Measurements from ENCODE around the gene ACADL.

ACADL gene

GRCh38 chr2:210224941-210225672 lies at the start of gene ACADL:
TSS of gene ACADL (minus strand) at chr2:210225447. CDS start at chr2:210225263, 184 bp downstream.
- DNase-seq, result no peak

DNA sequence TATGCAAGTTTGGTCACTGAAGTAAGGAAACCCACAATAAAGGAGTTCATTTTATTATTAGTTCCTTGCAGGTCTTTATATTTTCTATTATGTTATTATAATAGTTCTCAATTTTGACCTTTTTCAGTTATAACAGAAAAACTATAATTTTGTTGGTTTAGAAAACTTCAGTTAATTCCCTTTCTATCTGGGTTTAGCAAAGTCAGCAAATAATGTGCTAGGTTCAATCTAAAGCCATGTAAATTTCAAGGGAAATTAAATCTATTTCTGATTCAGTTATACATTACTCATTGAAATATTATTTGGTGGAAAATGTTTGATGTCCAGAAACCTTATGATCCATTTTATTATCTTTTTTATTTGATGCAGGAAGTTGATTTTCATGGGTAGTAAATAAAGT lies 46.1 kb upstream of the ACADL start:
- no peak for DNase-seq

DNA sequence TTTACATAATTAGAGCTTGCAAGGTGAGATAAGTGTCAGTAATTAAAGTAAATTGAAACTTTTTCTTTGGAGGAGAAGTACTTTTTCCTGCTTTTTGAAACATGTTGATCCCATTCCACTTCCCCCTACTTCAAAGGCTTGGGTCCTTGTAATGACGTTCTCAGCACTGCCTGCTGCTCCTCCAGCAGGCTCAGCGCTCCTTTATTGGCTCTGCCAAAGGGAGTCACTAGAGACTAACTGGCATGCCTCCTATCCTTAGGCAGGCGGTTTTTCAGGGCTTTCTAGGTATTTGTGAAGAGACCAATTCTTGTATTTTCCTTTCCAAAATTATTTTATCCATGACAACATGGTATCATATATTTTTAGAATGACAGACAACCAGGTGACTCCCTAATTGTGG lies 43.9 kb upstream of the ACADL start:
- DNase-seq, result no peak

- no peak for DNase-seq
Measured at GRCh38 chr2:210268281-210268680, 43.0 kb upstream of the ACADL start.

DNA sequence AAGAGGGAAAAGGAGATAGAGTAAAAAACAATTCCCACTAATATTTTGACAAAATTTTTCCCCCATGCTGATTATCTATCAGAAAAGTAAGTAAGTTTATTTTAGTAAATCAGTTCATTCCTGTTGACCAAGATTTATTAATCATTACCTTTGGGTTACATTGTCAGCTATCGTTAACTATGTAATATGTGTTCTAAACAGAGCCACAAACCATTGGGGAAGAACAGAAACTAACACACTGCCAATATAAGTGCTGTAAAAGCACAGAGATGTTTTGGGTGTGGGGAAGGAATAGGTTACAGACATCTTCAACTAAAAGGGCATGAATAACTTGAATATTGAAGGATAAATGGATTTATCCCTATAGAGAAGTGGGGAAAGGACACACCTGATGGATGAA lies 42.5 kb upstream of the ACADL start:
- no peak for DNase-seq

DNA sequence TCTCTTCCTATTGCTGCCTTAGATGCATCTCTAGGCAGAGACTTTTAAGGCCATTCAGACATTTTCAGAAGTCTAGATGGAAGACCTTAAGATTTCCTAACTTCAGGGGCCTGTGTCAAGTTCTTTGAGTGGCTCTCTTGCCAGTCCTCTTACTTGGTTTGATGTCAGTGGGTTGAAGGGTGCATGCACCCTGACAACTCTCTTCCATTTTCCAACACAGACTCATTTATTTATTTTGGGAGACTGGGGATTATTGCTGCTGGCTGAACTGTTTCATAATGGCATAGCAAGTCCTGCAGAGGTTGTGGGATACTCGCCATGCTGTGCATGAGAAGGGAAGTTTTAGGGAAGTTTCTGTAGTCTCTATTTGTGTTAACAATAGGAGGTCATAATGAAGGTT lies 39.0 kb upstream of the ACADL start:
- DNase-seq, result no peak

DNA sequence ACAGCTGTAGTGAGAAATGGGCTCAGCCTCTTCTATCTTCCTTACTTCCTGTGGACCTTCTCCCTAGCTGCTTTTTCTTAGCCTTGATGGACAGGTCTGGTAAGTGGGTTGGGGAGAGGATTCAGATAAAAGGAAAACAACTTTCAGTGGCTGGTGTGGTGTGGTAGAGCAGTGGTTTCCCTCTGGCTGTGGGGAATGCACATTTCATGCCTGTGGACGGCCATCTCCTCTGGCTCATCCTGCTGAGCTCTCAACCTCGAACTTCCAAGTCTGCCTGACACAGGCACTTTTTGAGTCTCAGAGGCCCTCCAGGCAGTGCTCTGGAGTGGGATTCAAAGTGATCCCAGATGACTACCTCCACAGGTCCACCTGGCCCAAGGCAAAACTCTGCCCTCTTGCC lies 38.6 kb upstream of the ACADL start:
- no peak for DNase-seq

- DNase-seq, result no peak
Measured at GRCh38 chr2:210262036-210262435, 36.8 kb upstream of the ACADL start.

DNA sequence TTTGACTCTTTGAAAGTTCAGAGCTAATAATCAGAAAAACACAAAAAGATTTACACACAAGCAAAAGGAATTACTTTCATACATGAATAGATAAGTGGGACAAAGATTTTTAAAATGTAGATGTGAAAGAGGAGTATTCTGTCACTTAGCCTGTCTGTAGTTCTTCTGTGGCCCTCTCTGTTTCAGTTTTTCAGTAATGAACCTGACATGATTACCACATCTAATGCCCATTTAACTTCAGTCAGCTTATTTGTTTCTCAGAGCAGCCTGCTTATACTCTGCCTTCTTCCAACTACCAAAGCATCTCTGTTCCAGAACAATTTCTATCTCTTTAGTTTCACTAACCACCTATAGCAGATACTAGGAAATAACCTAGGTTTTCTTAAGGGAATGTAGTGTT lies 34.4 kb upstream of the ACADL start:
- no peak for DNase-seq

- no peak for DNase-seq
Measured at GRCh38 chr2:210252699-210253606, 27.7 kb upstream of the ACADL start.

DNA sequence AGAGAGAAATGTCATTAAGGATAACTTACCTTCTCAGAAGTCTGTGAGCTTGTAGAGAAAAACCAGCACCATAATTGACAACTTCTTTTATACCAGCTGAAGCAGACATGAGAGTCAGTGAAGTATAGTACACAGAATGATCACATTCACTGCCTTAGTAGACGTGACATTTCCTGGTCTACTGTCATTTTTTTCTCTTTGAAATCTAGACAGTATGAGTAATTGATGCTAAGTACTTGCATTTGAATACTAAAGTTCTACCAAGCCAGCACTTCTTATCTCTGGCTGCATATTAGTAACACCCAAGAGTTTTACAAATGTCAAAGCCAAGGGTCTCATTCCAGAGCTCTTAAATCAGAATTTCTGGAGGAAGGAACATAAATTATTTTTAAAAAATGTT lies 25.4 kb upstream of the ACADL start:
- no peak for DNase-seq

GRCh38 chr2:210233487-210233886 lies 8.2 kb upstream of the ACADL start:
- DNase-seq, result no peak

- no peak for DNase-seq
Measured at GRCh38 chr2:210230984-210231383, 5.7 kb upstream of the ACADL start.

GRCh38 chr2:210230518-210230917 lies 5.3 kb upstream of the ACADL start:
- no peak for DNase-seq

DNA sequence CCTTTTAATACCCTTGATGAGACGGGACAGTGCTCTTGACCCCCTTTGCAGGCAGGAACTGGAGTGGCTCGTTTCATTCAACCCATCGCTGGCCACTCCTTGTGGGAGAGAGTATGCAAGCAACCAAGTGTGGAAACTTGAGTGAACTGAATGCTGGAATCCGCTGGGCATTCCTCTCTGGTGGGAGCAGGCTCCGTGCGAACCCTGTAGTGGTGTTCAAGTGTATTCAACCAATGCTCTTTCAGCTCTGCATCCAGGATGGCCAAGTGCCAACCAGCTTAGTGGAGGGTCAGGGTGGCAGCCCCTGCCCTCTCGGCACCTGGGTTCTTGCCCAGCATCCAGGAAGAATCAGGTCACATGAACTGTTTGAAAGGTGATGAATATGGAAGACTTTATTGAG lies 3.3 kb upstream of the ACADL start:
- DNase-seq, result no peak

GRCh38 chr2:210227290-210228088 lies 2.2 kb upstream of the ACADL start:
- no peak for DNase-seq

- peak in 2 of 3 experiments; percentile 6 to 10 for DNase-seq
Measured at GRCh38 chr2:210226223-210226622, 976 bp upstream of the ACADL start.

GRCh38 chr2:210224591-210224940 lies 681 bp downstream of the ACADL start:
- DNase-seq, result no peak

GRCh38 chr2:210215120-210215519 lies 10.1 kb downstream of the ACADL start:
- no peak for DNase-seq

DNA sequence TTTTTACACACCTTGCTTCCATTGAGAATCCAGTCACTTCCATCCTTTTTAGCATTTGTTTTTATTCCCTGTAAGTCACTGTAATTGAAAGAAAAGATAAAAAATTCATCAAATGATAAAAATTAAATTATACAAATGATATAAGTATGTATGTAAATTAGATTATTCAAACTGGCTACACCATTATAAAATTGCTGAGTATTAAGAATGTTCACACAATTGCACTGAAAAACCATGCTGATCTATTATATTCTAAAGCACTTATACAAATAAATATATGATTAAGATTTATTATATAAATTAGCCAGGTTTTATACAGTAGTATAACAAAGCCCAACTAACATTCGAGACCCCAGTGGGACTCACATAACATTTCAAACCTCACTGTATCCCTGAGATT lies 15.1 kb downstream of the ACADL start:
- no peak for DNase-seq

GRCh38 chr2:210207929-210208328 lies 17.3 kb downstream of the ACADL start:
- no peak for DNase-seq

DNA sequence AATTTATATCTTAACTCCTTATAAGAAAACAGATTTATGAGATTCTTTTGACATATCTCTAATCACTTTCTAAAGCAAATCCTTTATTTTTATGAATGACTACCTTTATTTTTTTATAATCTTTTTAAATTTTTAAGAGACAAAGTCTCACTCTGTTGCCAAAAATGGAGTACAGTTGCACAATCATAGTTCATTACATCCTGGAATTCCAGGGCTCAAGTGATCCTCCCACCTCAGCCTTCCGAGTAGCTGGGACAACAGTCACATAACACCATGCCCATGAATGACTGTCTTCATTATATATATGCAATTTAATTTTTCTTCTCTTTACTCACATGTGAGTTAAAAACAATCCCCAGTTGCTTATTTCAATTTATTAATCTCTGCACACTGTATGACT lies 21.7 kb downstream of the ACADL start:
- DNase-seq, result no peak

DNA sequence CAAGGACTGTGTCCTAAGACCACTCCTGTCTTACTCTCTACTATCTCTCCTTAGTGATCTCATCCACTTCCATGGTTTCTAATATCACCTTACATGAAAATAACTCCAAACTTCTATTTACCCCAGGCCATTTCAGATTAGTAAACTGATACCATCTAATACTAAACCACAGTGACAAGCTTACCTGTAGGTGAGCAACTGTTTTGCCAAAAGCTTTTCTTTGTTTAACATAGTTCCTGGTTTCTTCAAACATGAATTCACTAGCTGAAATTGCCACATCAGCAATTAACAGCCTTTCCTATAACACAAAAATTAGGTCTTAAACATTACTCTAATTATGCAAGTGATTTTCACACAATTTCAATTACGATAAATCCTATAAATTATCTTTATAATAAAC lies 22.1 kb downstream of the ACADL start:
- DNase-seq, result no peak

GRCh38 chr2:210199854-210200253 lies 25.4 kb downstream of the ACADL start:
- peak in 2 of 3 experiments; percentile 36 to 37 for DNase-seq

All from NCI-H1417 (cell line).